Lung microvascular endothelial cell (primary cell): Measurements from ENCODE around the gene RGS8. TPM values are rescaled to one million over a fixed set of nuclear protein-coding genes. Genes with fewer than 3 reads are reported as not detected.

Experiments used
- DNase-seq, 2 donors: peaks; one replicate each; pipeline versions ENCODE4 v3.0.0 to v3.0.0-alpha.2; 2010; ENCODE audit warnings: low read depth in 2 of 2
- total RNA-seq: library from RNA; depleted of rRNA; stranded (reverse); fragments of >200 nt; gene quantifications from 2 replicates; pipeline ENCODE4 v1.2.1, GENCODE V29; 2014

The RGS8 gene, protein sequence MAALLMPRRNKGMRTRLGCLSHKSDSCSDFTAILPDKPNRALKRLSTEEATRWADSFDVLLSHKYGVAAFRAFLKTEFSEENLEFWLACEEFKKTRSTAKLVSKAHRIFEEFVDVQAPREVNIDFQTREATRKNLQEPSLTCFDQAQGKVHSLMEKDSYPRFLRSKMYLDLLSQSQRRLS
- not detected in 2 replicates for total RNA-seq

DNA sequence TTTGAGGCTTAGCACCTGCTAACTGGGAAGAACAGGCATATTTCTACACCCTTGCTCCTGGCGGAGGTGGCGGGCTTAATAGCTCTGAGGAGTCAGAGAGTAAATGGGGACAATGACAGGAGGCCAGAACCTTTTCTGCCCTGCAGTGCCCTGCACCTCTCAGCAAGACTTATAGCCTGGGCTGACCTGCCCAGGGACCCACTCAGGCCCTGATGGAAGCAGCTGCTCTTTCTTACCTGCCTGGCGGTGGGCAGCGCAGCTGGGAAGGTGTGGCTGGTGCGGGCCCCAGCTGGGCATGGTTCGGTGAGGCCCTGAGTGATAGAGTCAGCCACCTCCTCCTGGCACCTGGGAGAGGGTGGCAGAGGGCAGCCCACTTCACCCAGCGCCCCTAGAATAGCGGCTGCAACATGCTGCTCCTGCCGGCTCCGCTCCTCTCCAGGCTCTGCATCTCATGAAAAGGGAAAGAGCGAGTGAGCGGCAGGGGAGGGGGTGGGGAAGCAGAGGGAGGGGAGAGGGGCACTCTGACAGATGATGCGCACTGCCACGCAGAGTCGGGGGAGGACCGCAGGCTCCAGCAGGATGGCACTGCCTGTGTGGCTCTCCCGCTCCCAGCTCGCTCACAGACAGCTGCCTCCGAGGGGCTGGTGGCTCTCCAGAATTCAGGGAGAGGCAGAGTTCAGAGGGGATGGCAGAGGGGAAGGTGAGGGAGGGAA, at the start of gene RGS8:
Gene RGS8 (minus strand): TSS at position 472 of the 713 bp plus-strand sequence. CDS start 14,938 bp downstream, outside the sequence.
- no peak for DNase-seq

DNA sequence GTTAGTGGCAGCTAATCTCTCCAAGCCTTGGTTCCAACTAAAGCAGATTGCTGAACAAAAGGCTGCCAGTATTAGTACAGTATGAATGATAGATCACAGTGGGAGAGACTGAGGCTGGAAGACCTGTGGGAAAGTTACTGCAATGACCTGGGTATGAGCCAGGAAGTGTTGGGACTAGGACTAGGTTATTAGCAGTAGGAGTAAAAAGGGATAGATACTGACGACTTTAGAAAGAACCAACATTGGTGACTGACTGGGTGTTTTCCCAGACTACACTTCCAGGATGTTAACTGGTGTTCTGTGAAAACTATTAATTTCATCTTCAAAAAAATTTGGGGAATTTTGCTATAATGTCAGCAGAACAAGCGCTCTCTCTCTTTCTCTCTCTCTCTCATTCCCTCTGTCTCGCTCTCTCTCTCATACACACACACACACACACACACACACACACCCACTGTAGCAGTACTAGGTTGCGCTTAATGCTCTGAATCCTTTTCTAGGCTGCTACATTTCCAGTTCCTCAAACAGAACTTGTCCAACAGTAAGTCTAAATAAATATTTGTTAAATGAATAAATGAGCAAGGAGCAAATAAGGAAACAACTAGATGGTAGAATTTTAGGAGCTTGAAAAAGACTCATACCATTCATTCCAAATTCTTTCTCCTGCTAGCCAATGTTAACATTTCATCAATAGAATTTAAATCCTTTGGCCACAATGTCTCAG, 47.6 kb upstream of the RGS8 start:
- no peak for DNase-seq

DNA sequence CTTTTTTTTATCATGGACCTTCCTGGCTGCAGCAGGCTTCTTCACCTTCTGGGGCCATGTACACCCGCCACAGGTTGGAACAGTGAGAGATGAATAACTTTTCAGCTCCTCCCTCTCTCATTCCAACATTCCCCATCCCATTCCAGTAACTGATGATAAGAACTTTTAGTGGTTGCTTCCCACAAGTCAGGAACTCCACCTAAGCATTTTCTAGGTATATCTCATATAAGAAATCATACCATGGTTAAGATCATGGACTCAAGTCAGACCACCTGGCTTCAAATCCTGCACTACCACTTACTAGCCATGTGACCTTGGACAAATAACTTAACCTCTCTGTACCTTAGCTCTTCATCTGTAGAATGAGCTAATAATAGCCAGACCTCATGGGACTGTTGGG, 42.5 kb upstream of the RGS8 start:
- DNase-seq, result no peak

DNA sequence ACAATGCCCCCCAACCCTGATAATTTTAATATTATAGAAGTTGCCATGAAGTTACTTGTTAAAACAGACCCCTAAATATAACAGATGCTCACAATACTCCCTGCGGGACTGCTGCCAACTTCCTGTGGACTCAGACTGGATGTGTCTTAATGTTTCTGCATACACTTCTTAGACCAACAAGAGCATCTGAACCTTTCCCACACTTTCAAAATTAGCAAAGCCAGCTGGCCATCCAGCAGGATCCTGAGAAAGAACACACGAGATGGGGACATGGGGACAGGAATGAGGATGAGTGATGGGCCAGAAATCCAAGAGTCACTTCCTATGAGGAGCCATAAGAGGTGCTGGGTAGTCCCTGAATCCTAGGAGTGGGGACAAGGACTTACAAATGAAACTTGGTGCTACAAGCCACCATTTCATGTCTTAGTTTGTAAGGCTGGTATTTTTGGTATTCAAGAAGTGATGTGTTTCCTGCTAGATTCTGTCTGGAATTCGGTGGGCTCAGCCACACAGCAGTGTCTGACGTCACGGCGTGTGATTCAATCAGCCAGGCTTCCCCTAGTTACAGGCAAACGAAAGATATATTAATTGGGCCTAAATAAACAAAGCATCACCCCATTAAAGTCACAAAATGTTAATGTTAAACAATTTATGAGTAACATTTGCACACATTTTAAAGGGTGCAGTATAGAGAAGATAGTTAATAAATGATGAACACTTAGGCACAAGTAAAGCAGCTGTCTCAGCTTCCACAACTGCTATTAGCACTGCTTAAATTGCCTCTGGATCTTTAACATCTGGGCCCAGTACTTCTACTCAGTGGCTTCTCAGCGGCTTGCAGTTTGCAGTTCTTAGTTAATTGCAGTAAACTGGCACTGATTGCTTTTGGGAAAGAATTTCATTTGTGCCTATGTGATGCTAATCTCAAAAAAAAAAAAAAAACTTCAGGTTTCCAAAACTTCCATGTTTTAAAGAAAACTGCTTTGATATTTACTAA, 41.2 kb upstream of the RGS8 start:
- no peak for DNase-seq

DNA sequence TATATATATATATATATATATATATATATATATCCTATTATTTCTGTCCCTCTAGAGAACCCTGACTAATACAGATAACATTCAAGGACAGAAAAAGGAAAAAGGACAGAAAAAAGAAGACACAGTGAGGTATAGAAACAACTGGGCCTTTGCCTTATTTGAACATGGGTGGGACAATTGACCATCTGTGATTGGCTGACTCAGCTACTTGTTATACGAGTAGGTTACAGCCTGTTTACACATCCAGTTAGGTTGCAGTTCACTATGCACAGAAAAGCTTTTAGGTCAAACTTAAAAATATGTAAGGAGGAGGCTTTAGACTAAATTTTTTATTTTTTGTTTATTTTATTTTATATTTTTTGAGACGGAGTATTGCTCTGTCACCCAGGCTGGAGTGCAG, 39.8 kb upstream of the RGS8 start:
- no peak for DNase-seq

DNA sequence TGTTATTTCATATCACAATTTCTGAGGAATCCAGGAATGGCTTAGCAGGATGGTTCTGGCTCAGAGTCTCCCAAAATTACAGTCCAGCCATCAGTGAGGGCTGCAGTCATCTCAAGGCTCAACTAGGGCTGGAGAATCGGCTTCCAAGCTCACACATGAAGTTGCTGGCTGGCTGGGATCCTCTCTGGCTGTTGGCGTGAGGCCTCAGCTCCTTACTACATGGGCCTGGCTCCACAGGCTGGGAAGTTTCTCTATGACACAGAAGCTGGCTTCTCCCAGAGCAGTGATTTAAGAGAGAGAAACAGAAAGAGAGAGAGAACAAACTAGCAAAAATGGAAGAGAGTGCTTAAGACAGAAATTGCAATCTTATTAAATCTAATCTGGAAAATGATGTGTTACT, 38.8 kb upstream of the RGS8 start:
- DNase-seq, result no peak

DNA sequence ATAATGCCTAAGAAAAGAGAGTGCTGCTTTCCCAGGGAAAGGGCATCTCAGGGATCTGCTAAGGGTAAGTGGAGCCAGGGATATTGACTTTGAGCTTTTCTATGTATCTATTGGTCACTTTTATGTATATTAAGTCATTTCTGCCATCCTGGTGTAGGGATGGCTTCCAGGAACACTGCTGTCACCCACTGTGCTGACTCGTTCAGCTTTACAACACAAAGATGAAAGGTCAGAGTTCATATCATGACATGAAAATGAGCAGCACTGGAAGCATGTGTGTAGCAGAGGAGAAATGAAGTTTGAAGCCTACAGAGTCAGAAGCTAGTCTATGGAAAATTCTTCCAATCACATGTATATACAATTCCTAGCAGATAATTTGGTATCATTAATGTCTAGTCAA, 37.1 kb upstream of the RGS8 start:
- no peak for DNase-seq

DNA sequence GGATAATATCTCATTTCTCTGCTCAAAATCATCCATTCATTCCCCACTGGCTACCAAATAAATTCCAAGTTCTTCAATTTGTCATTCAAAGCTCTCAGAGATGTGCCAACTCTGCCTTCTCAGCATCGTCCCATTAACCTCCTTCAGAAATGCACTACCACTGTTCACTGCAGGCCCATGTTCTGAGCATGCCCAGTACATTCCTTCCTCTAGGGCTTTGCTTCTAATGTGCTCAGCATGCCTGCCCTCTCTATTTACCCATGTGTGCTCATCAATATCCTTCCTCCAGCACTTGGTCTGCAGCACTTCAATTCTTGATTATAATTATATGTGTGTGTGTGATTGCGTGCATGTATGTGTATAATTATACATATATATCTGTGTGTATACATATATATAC, 36.1 kb upstream of the RGS8 start:
- DNase-seq, result no peak

DNA sequence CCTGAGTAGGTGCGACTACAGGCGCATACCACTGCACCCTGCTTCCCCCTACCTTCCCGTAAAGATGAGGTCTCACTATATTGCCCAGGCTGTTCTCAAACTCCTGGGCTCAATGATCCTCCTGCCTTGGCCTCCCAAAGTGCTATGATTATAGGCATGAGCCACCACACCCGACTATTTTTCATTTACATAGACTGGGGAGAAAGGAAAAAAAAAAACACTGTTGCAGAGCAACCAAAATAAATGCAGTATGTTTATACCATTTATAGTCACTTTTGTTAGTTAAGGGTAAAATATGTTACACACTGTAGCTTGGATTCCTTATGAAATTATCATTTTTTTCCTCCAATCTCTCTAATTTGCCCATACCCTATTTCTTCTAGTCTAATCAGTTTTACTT, 35.2 kb upstream of the RGS8 start:
- no peak for DNase-seq

DNA sequence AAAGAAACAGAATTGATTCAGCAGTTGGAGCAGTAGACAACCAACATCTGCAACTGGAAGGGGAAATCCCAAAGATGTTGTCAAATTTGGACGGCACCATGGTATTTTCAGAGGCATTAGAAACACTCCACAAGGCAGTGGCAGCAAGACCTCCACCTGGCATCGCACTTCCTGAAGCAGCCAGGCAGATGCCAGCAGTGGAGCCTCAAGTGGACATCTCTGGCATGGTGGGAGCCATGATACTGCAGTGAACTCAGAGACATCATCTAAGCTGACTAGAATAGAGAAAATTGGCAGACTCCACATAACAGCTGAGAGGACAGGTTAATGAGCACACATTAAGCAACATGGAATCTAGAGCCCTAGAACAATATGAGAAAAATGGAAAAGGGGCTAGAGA, 33.9 kb upstream of the RGS8 start:
- DNase-seq, result no peak

DNA sequence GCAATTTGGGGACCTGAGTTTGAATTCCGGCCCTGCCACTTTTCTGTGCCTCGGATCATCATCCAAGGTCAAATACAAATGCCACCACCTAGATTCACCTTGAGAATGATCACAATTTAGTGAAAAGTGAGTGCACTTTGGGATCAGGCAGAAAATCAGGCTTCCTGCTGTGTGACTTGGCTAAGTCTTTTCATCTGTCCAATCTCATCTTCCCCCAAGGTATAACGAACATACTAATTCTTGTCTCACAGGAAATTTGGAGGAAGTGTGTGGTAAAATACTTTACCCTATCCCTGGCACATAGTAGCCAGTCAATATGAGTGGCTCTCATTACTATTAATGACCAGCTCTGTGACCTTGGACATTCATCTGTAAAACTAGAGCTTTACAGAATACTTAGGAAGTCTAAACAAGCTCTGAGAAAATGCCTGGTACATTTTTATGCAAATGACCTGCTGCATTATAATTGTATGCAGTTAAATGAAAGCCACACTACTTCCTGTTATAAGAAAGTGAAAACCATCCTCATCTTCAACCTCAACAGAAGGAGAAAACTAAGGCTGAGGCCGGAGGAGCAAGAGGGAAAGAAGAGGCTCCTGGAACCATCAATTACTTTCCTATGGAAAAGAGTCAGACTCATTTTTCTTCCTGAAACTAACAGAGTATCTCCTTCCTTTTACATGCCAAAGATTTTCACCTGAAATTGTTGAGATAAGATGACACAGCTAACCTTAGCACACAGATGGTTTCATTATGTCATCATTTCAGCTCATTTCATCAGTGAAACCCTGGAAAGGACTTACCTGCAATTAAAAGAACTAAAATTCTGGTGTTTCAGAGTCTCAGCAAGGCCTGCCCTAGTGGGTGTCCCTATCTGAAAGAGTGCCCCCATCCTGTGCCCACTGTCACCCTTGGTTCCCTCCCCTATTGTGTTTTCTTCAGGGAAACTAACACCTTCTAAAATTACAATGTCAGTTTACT, 32.6 kb upstream of the RGS8 start:
- no peak for DNase-seq

DNA sequence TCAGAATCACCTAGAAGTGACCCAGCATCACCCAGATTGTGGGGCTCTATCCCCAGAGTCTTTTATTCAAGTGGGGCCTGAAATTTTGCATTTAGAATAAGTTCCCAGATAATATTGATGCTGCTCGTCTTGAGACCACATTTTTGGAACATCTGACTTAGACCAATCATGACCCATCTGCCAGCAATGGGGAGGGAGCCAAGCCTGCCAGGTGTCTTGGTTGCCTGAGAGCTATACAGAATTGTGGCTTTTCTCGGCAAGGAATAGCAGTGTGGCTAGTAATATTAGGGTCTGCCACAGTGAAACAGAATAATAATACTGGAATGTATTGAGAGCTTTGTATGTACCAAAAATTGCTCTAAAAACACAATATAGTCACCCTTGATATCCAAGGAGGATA, 31.1 kb upstream of the RGS8 start:
- no peak for DNase-seq

DNA sequence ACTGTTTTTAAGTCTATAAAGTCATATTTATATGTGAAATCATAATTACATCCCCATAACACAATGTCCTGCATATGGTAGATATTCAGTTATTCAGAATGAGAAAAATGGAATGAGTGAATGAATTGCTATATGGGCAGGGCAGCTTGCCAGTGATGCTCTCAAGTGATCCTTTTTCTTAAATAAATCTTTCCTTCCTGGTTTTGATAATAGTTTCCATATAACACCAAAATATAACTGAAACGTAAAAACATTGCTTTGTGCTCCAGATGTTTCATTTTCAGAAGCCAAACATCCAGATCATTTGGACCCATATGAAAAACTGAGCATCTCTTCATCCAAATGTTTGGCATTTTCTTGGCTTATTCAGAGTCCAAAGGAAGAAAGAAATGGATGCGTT, 30.2 kb upstream of the RGS8 start:
- no peak for DNase-seq

DNA sequence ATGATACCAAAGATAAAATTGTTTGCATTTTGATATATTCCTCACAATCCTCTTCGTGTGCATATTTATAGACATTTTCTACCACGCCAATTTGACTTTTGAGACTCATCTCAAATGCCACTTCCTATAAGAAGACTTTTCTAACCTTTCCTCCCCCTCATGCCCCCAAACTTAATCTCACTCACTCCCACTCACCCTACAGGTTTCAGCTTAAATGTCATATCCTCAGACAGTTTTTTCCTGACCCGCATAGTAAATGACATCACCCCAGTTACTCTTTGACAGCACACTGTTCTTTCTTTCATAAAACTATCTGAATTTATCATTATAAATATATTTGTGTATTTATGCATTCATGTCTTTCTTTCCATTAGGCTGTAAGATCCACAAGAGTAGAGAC, 29.6 kb upstream of the RGS8 start:
- no peak for DNase-seq

DNA sequence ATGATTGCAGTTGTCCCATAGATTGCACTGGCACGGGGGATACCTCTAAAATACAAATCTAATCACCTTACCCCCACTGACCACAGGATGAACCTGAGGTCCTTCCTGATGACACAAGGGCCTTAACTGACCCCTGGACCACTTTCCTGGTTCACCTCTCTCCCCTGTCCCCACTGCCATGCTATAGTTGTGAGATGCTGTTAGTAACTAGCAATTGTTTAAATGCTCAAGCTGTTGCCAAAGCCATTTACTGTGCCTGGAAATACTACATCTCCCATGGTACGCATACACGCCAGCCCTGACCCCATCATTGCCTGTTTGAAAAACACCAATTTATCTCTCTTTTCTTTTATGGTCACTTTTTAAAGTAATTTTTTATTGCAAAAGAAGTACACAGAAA, 29.1 kb upstream of the RGS8 start:
- no peak for DNase-seq

DNA sequence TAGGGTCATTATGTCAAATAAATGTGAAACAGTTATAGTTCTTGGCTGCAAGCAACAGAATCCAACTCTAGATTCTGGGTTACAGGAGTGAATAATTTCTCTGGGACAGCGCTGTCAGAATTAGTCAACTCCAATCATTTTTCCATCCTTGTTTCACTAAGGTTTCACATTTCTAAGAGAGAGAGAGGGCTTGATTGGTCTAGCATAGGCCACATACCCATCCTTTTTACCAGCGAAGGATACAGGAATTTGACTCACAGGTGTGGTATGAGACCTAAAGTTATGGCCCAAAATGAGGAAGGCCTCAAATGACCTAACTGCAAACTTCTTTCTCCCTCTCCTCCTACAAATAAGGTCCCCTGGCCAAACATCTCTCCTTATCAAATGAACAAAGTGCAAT, 25.5 kb upstream of the RGS8 start:
- no peak for DNase-seq

DNA sequence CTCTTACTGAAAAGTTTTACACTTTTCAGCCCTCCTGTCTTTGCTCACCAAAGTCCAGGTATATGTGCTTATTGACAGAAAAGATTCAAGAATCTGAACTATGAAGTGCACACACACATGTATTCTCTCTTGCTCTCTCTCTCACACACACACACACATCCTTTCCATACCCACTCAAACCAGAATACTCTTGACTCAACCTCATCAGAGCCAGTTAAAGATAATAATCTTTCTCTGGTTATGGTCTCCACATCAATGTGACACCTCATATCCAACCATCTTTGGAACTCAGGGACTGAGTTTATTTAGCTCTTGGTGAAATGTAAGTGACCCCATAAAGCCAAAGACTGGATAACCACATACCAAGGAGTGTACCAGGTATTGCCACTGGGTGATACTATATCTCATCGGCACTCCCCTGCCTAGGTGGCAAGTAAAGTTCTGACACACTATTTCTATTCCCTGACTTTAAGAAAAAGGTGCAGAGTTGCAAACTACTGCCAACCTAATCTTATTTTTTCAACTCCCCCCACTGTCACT, 24.9 kb upstream of the RGS8 start:
- DNase-seq, result no peak

DNA sequence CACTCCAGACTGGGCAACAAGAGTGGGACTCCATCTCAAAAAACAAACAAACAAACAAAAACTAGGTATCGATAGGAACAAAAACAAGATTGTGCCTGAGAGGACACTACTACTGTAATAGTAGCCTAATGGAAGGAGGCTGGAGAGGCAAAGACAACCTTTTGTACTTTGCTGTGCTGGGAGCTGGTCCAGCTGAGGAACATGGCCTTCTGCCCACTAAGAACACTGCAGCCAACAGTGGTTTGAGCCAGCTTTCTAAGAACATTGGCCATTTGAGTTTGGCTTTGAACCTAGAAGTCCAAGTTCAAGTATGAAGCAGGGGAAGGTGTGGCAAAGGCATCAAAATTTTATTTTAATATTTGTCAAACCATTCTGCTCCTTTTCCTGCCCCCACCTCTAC, 22.7 kb upstream of the RGS8 start:
- no peak for DNase-seq

DNA sequence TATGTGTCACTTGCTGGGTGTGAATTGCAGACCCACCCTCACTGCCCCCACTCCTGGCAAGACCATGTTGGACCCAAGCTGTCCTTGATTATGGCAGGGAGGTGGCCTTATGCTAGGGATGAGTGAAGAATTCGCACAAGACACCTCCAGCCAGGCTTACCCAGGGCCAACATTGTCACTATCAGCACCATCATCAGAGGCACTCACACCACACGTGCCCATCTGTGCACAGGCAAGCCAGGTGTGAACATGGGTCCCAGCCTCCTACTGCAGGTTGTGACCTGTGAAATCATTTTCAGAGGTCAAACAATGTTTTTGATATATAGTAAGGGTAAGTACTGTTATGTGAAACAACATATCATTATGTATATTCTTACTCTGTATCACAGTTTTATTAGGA, 20.3 kb upstream of the RGS8 start:
- DNase-seq, result no peak

DNA sequence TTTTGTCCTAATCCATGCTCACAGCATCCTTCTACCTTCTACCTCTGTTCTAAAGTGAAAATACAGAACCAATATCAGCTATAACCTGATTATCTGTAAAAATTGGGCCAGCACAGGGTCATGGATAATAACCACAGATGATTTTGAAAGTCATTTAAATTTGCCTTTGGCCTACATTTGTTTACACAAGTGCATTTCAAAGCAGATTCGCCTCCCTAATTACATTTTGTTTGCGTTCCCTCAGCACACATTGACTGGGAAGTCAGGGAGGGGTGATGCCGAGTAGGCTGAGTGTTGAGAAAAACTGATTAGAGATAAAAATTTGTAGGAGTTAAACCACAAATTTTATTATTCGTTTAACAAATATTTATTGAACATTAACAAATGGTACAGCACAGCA, 19.2 kb upstream of the RGS8 start:
- DNase-seq, result no peak
